Fibroblast of lung (primary cell): Measurements from ENCODE around the gene OPA1.

Experiments
- CTCF ChIP-seq, 2 donors: IDR thresholded peaks in 1 of 2; conservative IDR thresholded peaks in 1 of 2; 1 replicate in 1 of 2; 2 replicates in 1 of 2; pipeline ENCODE4 v1.5.1; 2011 to 2012; ENCODE audit warnings: low read length in 2 of 2, control low read depth in 1 of 2, inconsistent platforms in 1 of 2, low read depth in 1 of 2, mild to moderate bottlenecking in 1 of 2
- EZH2 ChIP-seq: IDR thresholded peaks from 2 replicates; pipeline ENCODE4 v1.5.1; 2012; ENCODE audit warnings: low read length, control low read depth, mild to moderate bottlenecking; ENCODE audit errors: missing control alignments

- TF ChIP-seq CTCF (conservative IDR thresholded peaks at IDR 0.05 in 1 of 2, IDR thresholded peaks at IDR 0.05 in 1 of 2; ENCODE audit: low read depth in 1 of 2, low read length in 2 of 2) (no peak), EZH2 (no peak)
These were observed 3.4 kb upstream of the OPA1 start for GRCh38 chr3:193589616-193590015.
